Neural cell (in vitro differentiated cells): Measurements from ENCODE around the gene CPNE5. TPM values are rescaled to one million over a fixed set of nuclear protein-coding genes. Genes with fewer than 3 reads are reported as not detected.

Experiments
- H2AFZ ChIP-seq: fragments of 200-600, 300-800 bp; sonication (generic), shearing (Covaris generic); 2 replicates; pipeline ENCODE4 v1.6.0; 2014; ENCODE audit warnings: low read depth, mild to moderate bottlenecking, antibody characterized with exemption, low read length, moderate library complexity
- H3F3A ChIP-seq: fragments of 200-600 bp; shearing (Covaris generic); 2 replicates; pipeline ENCODE4 v1.6.1; 2016; ENCODE audit warnings: mild to moderate bottlenecking, moderate library complexity, mixed read lengths, antibody characterized with exemption, low read length; ENCODE audit not compliant: insufficient read depth, poor library complexity, severe bottlenecking
- H3K27ac ChIP-seq: fragments of 200-600, 300-800 bp; sonication (generic), shearing (Covaris generic); 2 replicates; pipeline ENCODE4 v1.5.1; 2014; ENCODE audit warnings: mild to moderate bottlenecking, low read length, moderate library complexity
- H3K27me3 ChIP-seq: fragments of 300-800, 200-600 bp; sonication (generic), shearing (Covaris generic); 2 replicates; pipeline ENCODE4 v1.6.0; 2014; ENCODE audit warnings: mild to moderate bottlenecking, low read depth, low read length, moderate library complexity; ENCODE audit not compliant: insufficient read depth
- H3K36me3 ChIP-seq: fragments of 300-800, 200-600 bp; sonication (generic), shearing (Covaris generic); 2 replicates; pipeline ENCODE4 v1.5.1; 2014; ENCODE audit warnings: mild to moderate bottlenecking, antibody characterized with exemption, low read length, moderate library complexity; ENCODE audit not compliant: insufficient read depth
- H3K4me2 ChIP-seq: fragments of 300-800, 200-600 bp; sonication (generic), shearing (Covaris generic); 2 replicates; pipeline ENCODE4 v1.6.0; 2014; ENCODE audit warnings: mild to moderate bottlenecking, low read length
- H3K4me3 ChIP-seq: fragments of 300-800, 200-600 bp; sonication (generic), shearing (Covaris generic); 2 replicates; pipeline ENCODE4 v1.5.1; 2014; ENCODE audit warnings: mild to moderate bottlenecking, low read length, moderate library complexity
- H3K79me2 ChIP-seq: fragments of 200-600 bp; shearing (Covaris generic); replicated peaks from 2 replicates; pipeline ENCODE4 v1.6.0; 2014; ENCODE audit warnings: mild to moderate bottlenecking, low read length, moderate library complexity; ENCODE audit not compliant: insufficient read depth
- H3K9ac ChIP-seq: fragments of 300-800, 200-600 bp; sonication (generic), shearing (Covaris generic); 2 replicates; pipeline ENCODE4 v1.6.1; 2016; ENCODE audit warnings: mild to moderate bottlenecking, low read length, mixed read lengths
- H3K9me2 ChIP-seq: fragments of 200-600 bp; shearing (Covaris generic); 2 replicates; pipeline ENCODE4 v1.6.1; 2016; ENCODE audit warnings: mild to moderate bottlenecking, low read length, mixed read lengths; ENCODE audit not compliant: insufficient read depth
- H3K9me3 ChIP-seq: fragments of 200-600, 300-800 bp; sonication (generic), shearing (Covaris generic); 2 replicates; pipeline ENCODE4 v1.6.1; 2016; ENCODE audit warnings: mild to moderate bottlenecking, mixed run types, low read length, moderate library complexity, mixed read lengths
- H4K20me1 ChIP-seq: fragments of 200-600 bp; shearing (Covaris generic); 2 replicates; pipeline ENCODE4 v1.6.1; 2016; ENCODE audit warnings: mild to moderate bottlenecking, mixed run types; ENCODE audit not compliant: insufficient read depth
- CTCF ChIP-seq: fragments of 450-650 bp; IDR thresholded peaks from 2 replicates; pipeline ENCODE4 v1.5.1; 2014; ENCODE audit warnings: antibody characterized with exemption, mild to moderate bottlenecking, moderate library complexity; ENCODE audit not compliant: poor library complexity, severe bottlenecking
- EP300 ChIP-seq: fragments of 450-650 bp; conservative IDR thresholded peaks from 2 replicates; pipeline ENCODE4 v1.6.1; 2014; ENCODE audit warnings: antibody characterized with exemption, mild to moderate bottlenecking, moderate library complexity; ENCODE audit not compliant: poor library complexity, severe bottlenecking
- EZH2 ChIP-seq: fragments of 200-600, 300-800 bp; shearing (Covaris generic), sonication (generic); IDR thresholded peaks from 2 replicates; pipeline ENCODE4 v1.6.1; 2014; ENCODE audit warnings: antibody characterized with exemption, low read length, borderline replicate concordance, mild to moderate bottlenecking; ENCODE audit not compliant: insufficient read depth, poor library complexity, severe bottlenecking
- MXI1 ChIP-seq: fragments of 450-650 bp; conservative IDR thresholded peaks from 2 replicates; pipeline ENCODE4 v1.6.1; 2014; ENCODE audit warnings: antibody characterized with exemption, mild to moderate bottlenecking; ENCODE audit not compliant: poor library complexity, severe bottlenecking
- POLR2AphosphoS5 ChIP-seq: IDR thresholded peaks from 2 replicates; pipeline ENCODE4 v1.6.1; 2012
- RAD21 ChIP-seq: fragments of 450-650 bp; conservative IDR thresholded peaks from 2 replicates; pipeline ENCODE4 v1.6.1; 2014; ENCODE audit warnings: antibody characterized with exemption, mild to moderate bottlenecking, moderate library complexity
- REST ChIP-seq: IDR thresholded peaks from 2 replicates; pipeline ENCODE4 v1.6.1; 2012; ENCODE audit warnings: borderline replicate concordance
- SMC3 ChIP-seq: fragments of 450-650 bp; conservative IDR thresholded peaks from 2 replicates; pipeline ENCODE4 v1.6.1; 2014; ENCODE audit warnings: antibody characterized with exemption, mild to moderate bottlenecking, moderate library complexity; ENCODE audit not compliant: poor library complexity
- TAF1 ChIP-seq: IDR thresholded peaks from 2 replicates; pipeline ENCODE4 v1.6.1; 2012; ENCODE audit warnings: low read depth
- polyA plus RNA-seq: library from polyadenylated mRNA; depleted of rRNA; stranded (reverse); fragments of >200 nt; gene quantifications from 2 replicates; pipeline ENCODE4 v1.2.3, GENCODE V29; 2014

The CPNE5 gene
- polyA plus RNA-seq, 1 donor from 2014 or later, result 8.7 TPM

GRCh38 chr6:36798852-36799251 lies 40.4 kb downstream of the CPNE5 start:
- no peaks in the 10 kb centered on the region for H3K9me2 ChIP-seq
- no peaks in the 10 kb centered on the region for H3K79me2 ChIP-seq
- H3K9ac ChIP-seq, result no peak overlapping the region
- no peak overlapping the region for H2AFZ ChIP-seq
- no peaks in the 10 kb centered on the region for H3K36me3 ChIP-seq
- no peaks in the 10 kb centered on the region for H4K20me1 ChIP-seq
- H3F3A ChIP-seq, result no peaks in the 10 kb centered on the region
- H3K4me2 ChIP-seq, result no peak overlapping the region
- TF ChIP-seq TAF1 (no peak), CTCF (no peak), EZH2 (no peak), REST (no peak), SMC3 (no peak), RAD21 (no peak), MXI1 (no peak), EP300 (no peak), POLR2AphosphoS5 (no peak)
- no peaks in the 10 kb centered on the region for H3K27me3 ChIP-seq
- no peaks in the 10 kb centered on the region for H3K9me3 ChIP-seq
- no peak overlapping the region for H3K4me3 ChIP-seq
- H3K27ac ChIP-seq, result no peak overlapping the region

- TF ChIP-seq TAF1 (no peak), EP300 (no peak), CTCF (no peak), EZH2 (no peak), SMC3 (no peak), POLR2AphosphoS5 (no peak), REST (no peak), RAD21 (no peak), MXI1 (no peak)
- Histone ChIP-seq H3K27ac (no peak overlapping the region), H3K9ac (no peak overlapping the region), H3K4me2 (no peak overlapping the region), H3K9me2 (no peaks in the 10 kb centered on the region), H2AFZ (no peak overlapping the region), H3K27me3 (no peaks in the 10 kb centered on the region), H3K79me2 (no peaks in the 10 kb centered on the region), H3K36me3 (no peaks in the 10 kb centered on the region), H3K9me3 (no peaks in the 10 kb centered on the region), H3F3A (no peaks in the 10 kb centered on the region), H4K20me1 (no peaks in the 10 kb centered on the region), H3K4me3 (no peak overlapping the region)
These were observed 41.6 kb downstream of the CPNE5 start for GRCh38 chr6:36797653-36798052.
